Spleen (tissue), 7 donors: ENCODE results near the gene PHF10.

Experiments used
- CTCF ChIP-seq, 11 experiments: fragments of 200-600 bp in 7 of 11; fragments of 450-650 bp in 4 of 11; sonication (generic) in 4 of 11; IDR thresholded peaks in 8 of 11; conservative IDR thresholded peaks in 3 of 11; 1 replicate in 7 of 11; 2 replicates in 4 of 11; pipeline versions ENCODE4 v1.4.0 to v1.8.0; 2016 to 2021; ENCODE audit warnings: antibody characterized with exemption in 11 of 11, inconsistent platforms in 4 of 11, mild to moderate bottlenecking in 1 of 11
- POLR2A ChIP-seq, 3 donors: fragments of 450-650 bp; IDR thresholded peaks; one replicate each; pipeline ENCODE4 v1.5.1; 2017; ENCODE audit warnings: antibody characterized with exemption in 3 of 3, mild to moderate bottlenecking in 1 of 3
- POLR2AphosphoS5 ChIP-seq, 3 donors: sonication (generic); formaldehyde crosslinking; IDR thresholded peaks; one replicate each; pipeline ENCODE4 v1.5.1; 2017; ENCODE audit warnings: antibody characterized with exemption in 3 of 3
- donor health status: DM: no; HTN: no; CAD: no; lungs with moderate emphysema.
- donor health status: DM: no; HTN: no; CAD: no.
- donor health status: DM: no; HTN: no; CAD: no.

GRCh38 chr6:169724494-169725124 lies at the start of gene PHF10:
- TF ChIP-seq CTCF (IDR thresholded peaks at IDR 0.05 in 8 of 11, conservative IDR thresholded peaks at IDR 0.05 in 3 of 11) (no peak), POLR2A (IDR thresholded peaks at IDR 0.05) (no peak), POLR2AphosphoS5 (IDR thresholded peaks at IDR 0.05) (peak; percentile 52 to 83 (median 77))
